A204.1 (cell line): ENCODE data around the gene PLPPR4.
"Not testable (repeated sequence)": the region's sequence is repeated elsewhere in the genome, so short reads cannot be mapped to it uniquely, and the experiment has no call there.

Experiments used
- FAIRE-seq: peaks from 2 replicates; lab custom pipeline; 2012; peaks lifted over from hg19 to GRCh38; lab: Jason Lieb, UNC

Gene PLPPR4, protein sequence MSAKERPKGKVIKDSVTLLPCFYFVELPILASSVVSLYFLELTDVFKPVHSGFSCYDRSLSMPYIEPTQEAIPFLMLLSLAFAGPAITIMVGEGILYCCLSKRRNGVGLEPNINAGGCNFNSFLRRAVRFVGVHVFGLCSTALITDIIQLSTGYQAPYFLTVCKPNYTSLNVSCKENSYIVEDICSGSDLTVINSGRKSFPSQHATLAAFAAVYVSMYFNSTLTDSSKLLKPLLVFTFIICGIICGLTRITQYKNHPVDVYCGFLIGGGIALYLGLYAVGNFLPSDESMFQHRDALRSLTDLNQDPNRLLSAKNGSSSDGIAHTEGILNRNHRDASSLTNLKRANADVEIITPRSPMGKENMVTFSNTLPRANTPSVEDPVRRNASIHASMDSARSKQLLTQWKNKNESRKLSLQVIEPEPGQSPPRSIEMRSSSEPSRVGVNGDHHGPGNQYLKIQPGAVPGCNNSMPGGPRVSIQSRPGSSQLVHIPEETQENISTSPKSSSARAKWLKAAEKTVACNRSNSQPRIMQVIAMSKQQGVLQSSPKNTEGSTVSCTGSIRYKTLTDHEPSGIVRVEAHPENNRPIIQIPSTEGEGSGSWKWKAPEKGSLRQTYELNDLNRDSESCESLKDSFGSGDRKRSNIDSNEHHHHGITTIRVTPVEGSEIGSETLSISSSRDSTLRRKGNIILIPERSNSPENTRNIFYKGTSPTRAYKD

DNA sequence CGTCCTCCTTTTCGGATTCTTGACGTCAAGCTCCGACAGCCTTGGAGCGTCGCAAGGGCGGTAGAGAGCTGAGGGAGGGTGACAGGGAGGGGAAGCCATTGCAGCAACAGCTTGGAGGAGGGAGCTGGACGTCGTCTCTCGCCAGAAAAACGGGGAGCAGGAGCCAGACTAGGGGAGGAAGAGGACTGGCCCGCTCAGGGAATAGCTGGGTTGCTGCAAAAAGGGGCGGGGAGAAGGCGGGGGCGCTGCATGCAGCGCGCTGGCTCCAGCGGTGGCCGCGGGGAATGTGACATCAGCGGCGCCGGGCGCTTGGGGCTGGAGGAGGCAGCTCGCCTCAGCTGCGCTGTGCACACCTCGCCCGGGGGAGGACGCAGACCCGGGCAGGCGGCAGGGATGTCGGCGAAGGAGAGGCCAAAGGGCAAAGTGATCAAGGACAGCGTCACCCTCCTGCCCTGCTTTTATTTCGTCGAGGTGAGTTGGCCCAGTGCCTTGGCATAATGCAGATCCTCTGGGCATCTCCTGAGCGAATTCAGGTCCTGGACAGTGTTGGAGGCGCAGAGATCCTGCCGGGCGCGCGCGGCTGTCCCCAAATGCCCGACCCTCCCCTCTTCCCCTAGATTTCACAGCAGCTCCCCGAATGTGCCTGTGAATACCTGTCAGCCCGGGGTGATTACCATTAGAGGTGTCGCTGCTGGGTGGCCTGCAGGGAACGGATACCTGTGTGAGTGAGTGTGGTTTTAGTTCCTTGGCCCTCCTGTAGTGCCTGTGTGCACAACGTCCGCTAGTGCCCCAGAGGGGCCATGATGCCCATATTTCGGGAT, at the start of gene PLPPR4:
Gene PLPPR4 (plus strand): TSS at position 292 of the 821 bp plus-strand sequence. CDS start 102 bp downstream, at position 394.
- no peak for FAIRE-seq

DNA sequence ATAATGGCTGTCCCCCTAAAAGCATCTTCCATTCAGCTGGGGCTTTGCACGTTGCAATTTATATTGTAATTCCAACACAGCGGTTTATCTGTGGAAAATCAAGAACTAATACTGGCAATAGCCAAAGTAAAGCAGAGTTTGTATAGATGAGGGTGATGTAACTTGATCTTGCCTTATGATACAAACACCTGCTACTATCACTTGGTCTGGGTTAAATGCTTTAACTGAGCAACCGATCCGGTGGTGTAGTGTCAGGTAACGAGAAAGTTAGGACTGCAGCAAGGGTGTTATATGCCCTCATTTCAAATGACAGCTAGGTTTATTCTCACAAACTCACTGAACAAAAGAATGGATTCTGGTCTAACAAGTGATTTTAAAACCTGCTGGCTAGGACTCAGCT, 47.3 kb upstream of the PLPPR4 start:
- FAIRE-seq = no peak

GRCh38 chr1:99217599-99217998, 46.7 kb upstream of the PLPPR4 start:
- no peak for FAIRE-seq

DNA sequence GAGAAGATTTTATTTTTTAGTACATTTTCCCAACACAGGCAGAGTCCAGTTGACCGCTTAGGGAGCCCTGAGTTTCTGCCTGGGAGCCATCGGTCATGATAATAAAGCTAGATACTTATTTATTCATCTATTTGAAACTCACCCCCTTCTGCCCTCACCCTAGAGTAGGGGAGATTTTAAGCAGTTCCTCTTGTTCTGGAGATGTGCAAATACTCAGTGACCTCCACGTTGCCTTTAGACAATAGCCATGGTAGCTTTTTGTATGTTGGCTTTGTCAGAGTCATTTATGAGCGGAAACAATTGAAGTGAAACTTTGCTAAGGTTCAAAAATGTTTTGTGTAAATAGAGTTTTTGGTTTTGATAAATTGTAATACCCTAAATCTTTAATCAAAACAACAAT, 45.7 kb upstream of the PLPPR4 start:
- FAIRE-seq = no peak

- FAIRE-seq = no peak
These were observed 45.3 kb upstream of the PLPPR4 start for GRCh38 chr1:99218999-99219398.

- FAIRE-seq = no peak
These were observed 37.0 kb upstream of the PLPPR4 start for GRCh38 chr1:99227056-99227897.

DNA sequence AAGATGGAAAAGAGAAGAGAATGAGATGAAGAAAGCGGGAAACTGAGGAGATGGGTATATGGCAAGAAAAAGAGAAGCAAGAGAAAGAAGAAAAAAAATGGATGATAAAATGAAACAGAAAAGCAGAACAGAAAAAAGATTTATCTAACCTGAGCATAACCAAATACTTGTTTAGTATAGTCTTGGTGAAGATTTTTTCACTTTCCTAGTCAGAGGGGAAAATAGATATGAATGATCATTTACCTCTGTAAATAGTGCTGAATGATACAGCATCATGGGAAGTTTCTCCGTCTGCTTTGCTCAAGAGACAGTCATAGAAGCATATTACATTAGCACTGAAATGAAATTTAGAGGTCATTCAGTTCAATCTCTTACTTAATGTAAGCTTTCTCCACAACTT, 36.1 kb upstream of the PLPPR4 start:
- no peak for FAIRE-seq

DNA sequence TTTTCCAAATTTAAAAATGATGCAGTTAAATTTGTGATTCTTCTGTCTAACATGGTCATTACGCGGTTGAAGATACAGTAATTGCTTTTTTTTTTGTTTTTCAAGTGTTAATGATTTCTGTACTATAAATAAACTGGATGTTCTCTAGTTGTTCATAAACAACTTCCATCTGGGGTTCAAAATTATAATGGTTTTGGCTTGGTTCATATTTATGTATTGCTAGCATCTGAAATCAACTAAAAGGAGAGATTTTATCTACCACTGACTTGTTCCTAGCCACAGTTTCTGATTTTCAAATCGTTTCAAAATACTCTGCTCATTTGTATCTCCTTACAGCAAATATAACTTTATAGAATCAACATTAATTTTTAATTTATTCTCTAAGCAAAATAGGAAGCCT, 35.2 kb upstream of the PLPPR4 start:
- peak; percentile 21 for FAIRE-seq

DNA sequence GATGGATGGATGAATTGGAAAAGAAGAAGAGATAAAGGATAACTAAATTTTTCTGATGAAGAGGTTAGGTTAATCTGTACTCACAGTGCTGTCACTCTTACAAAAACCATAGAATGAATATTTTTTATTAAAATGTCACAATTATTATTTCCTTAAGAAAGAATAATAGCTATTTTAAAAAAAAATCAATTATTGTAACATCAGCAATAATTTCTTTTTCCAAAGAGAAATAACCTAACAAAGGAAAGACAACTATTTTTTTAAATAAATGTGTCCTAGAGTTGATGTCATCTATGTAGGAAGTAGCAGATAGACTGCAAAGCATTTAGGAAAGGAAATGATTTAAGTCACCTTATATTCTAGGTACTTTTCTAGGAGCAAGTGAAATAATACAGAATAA, 33.6 kb upstream of the PLPPR4 start:
- no peak for FAIRE-seq

DNA sequence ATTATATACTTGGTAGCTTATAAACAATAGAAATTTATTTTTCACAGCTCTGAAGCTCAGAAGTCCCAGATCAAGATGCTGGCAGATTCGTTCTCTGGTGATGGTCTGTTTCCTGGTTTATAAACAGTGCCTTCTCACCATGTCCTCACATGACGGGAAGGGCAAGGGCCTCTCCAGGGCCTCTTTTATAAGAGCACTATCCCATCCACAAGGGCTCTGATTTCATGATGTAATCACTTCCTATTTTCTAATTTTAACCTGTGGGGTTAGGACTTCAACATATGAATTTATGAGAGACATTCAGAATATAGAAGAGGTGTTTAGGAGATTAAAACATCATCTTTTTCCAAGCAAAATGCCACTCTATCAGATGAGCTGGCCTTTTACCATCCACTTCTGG, 32.1 kb upstream of the PLPPR4 start:
- FAIRE-seq = no peak

DNA sequence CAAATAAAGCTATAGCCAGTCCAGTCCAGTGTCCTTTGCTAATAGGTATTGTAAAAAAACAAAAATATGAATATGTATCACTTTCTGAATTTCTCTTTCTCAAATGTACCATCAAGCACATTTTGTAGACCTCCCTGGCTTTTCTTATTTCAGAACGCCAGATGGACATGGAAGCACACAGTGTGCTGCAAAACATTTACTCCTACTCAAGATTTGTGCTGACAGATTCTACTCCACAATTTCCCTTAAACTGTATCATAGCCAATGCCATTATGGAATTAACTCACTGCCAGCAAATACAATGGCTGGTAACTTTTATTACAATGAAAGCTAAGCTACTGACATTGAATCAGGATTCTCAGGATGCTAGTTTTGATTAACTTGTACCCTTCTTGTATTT, 30.8 kb upstream of the PLPPR4 start:
- no peak for FAIRE-seq

DNA sequence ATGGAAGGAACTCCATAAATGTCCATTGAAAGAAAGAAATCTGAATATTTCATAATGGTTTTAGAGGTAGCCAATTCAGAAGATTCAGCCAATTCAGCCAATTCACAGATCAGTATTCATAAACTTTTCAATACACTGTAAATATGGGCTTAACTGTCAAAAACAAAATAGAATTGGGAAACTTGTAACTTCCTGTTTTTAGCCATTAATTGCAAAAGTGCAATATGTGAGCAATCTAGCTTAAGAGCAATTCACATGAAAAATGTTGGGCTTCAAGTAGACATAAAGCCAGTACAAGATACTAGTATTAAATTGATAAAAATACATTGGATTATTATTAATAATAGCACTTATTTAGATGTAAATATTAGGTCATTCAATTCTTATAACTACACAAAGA, 27.5 kb upstream of the PLPPR4 start:
- FAIRE-seq = no peak

- FAIRE-seq = no peak
These were observed 24.6 kb upstream of the PLPPR4 start for GRCh38 chr1:99239690-99240089.

GRCh38 chr1:99240621-99241020, 23.7 kb upstream of the PLPPR4 start:
- no peak for FAIRE-seq

GRCh38 chr1:99246152-99246551, 18.1 kb upstream of the PLPPR4 start:
- FAIRE-seq = no peak

DNA sequence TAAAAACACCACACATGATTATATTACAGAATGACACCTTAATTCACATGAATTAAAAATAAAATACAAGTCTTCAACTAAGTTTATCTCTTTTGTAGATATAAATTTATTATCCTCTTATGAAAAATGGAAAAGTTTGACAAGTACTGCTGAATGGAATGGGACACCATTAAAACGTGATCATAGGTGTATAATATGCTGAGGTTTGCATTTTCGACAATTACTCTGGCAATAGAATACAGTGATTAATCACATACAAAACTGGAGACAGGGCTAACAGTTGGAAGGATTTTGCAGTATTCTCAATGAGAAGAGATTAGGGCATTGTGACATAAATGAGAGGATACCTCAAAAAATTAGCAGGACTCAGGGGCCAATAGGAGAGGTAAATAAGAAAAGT, 17.1 kb upstream of the PLPPR4 start:
- FAIRE-seq = no peak

DNA sequence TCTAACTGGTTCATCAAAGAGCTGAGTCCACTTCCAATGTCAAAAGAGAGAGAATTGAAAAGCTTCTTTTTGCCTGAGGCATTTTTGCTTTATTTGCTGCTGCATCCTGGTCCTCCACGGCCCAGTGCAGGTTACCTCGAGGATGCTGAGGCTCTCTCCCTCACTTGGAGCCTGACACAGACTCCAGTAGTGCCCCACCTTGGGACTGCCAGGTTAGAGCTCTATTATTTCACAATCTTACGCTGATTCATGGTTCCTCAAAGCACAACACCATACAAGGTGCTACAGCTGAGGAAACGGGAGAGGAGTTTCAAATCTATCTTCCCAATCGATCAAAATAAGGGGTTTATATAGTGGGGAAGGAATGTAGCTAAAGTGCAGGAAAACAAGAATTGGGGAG, 13.6 kb upstream of the PLPPR4 start:
- no peak for FAIRE-seq

GRCh38 chr1:99251308-99251707, 13.0 kb upstream of the PLPPR4 start:
- peak; percentile 56 for FAIRE-seq

DNA sequence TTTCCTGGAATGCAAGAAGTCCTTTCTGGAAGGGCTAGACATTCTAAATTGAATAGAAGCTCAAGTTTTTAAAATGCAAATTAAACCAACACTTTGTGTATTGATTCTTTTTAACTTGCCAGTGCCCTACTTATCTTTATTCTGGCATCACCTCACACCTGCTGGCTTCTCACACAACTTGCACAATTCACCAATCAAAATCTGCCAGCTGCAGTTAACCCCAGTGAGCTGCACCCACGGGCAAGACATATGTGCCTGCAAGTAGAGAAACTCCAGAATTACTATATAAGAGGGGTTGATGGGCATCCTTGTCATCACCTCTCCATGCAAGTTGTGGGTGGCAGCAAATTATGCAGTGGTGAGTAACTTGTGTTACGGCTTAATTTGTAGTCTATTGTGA, 11.7 kb upstream of the PLPPR4 start:
- FAIRE-seq = no peak

DNA sequence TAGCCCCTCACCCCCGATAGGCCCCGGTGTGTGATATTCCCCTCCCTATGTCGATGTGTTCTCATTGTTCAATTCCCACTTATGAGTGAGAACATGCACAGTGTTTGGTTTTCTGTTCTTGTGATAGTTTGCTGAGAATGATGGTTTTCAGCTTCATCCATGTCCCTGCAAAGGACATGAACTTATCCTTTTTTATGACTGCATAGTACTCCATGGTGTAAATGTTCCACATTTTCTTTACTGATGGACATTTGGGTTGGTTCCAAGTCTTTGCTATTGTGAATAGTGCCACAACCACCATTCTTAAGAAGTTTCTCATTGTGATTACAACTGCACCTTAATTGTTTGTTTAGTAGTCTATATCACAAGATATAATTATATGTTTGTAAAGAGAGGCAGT, 3.9 kb upstream of the PLPPR4 start:
- FAIRE-seq = not testable (repeated sequence)

GRCh38 chr1:99265124-99265523, 832 bp downstream of the PLPPR4 start:
- FAIRE-seq = no peak

- no peak for FAIRE-seq
These were observed 2.4 kb downstream of the PLPPR4 start for GRCh38 chr1:99266726-99267125.
